CD4-positive, alpha-beta T cell treated with Interleukin-15 for 4 hours (primary cell): ENCODE results near the gene RPL41.
A peak's percentile ranks its signal among the peaks of the same experiment; 100 is the strongest.
"Not testable (repeated sequence)": the region's sequence is repeated elsewhere in the genome, so short reads cannot be mapped to it uniquely, and the experiment has no call there.

Experiments used
- DNase-seq: peaks from one replicate; pipeline ENCODE4 v3.0.0-alpha.2; 2020; ENCODE audit warnings: low spot score

Gene RPL41

GRCh38 chr12:56154818-56155217, 38.4 kb downstream of the RPL41 start:
- DNase-seq: no peak

GRCh38 chr12:56155256-56155845, 38.9 kb downstream of the RPL41 start:
- no peak for DNase-seq

GRCh38 chr12:56156464-56157200, 40.2 kb downstream of the RPL41 start:
- DNase-seq: not testable (repeated sequence)

- peak; percentile 58 for DNase-seq
Observed at GRCh38 chr12:56157201-56158028, 41.0 kb downstream of the RPL41 start.

- DNase-seq: peak; percentile 95
Observed at GRCh38 chr12:56158029-56158925, 41.8 kb downstream of the RPL41 start, which contains the start of gene MYL6. MYL6 (plus strand) TSS chr12:56158359; CDS start chr12:56158402, 43 bp downstream.

GRCh38 chr12:56158926-56159461, 42.6 kb downstream of the RPL41 start:
- no peak for DNase-seq

- no peak for DNase-seq
Observed at GRCh38 chr12:56159482-56160192, 43.2 kb downstream of the RPL41 start.

- peak; percentile 68 for DNase-seq
Observed at GRCh38 chr12:56160193-56160763, 43.8 kb downstream of the RPL41 start.

- no peak for DNase-seq
Observed at GRCh38 chr12:56160894-56161689, 44.7 kb downstream of the RPL41 start.

GRCh38 chr12:56161690-56162351, 45.4 kb downstream of the RPL41 start:
- DNase-seq: no peak

GRCh38 chr12:56162468-56163290, 46.2 kb downstream of the RPL41 start:
- no peak for DNase-seq

- DNase-seq: no peak
Observed at GRCh38 chr12:56163533-56164344, 47.3 kb downstream of the RPL41 start.

- no peak for DNase-seq
Observed at GRCh38 chr12:56164345-56164729, 47.9 kb downstream of the RPL41 start.

GRCh38 chr12:56165369-56165768, 48.9 kb downstream of the RPL41 start:
- DNase-seq: no peak
